SH-SY5Y (cell line): Measurements from ENCODE around the gene TTC21B.

Experiments
- GATA2 ChIP-seq: IDR thresholded peaks from 2 replicates; pipeline ENCODE4 v1.6.1; 2011; ENCODE audit warnings: mild to moderate bottlenecking, low read depth, low read length
- GATA3 ChIP-seq: IDR thresholded peaks from 2 replicates; pipeline ENCODE4 v1.6.1; 2011; ENCODE audit warnings: low read depth, mild to moderate bottlenecking, low read length, moderate library complexity

- TF ChIP-seq GATA3, result no peak
- no peak for TF ChIP-seq GATA2
Measured at GRCh38 chr2:165876269-165876668, 77.3 kb downstream of the TTC21B start.
